Astrocyte of the cerebellum (primary cell): ENCODE measurements around the gene ALDH1A1.

Experiments used
- DNase-seq: peaks from one replicate; pipeline ENCODE4 v3.0.0-alpha.2; 2011; ENCODE audit warnings: low read depth
- H3K4me3 ChIP-seq: 2 replicates; pipeline ENCODE4 v1.5.1; 2011; ENCODE audit warnings: mild to moderate bottlenecking, low read depth, low read length, moderate library complexity
- CTCF ChIP-seq: IDR thresholded peaks from 2 replicates; pipeline ENCODE4 v1.5.1; 2012; ENCODE audit warnings: low read length, low read depth, moderate library complexity, mild to moderate bottlenecking; ENCODE audit errors: missing control alignments
- in situ Hi-C: cut with HindIII; loops from 2 replicates; pipeline ENCODE4 v1.10.0; 2017; ENCODE audit warnings: low sequenced_read_pairs

Gene ALDH1A1

DNA sequence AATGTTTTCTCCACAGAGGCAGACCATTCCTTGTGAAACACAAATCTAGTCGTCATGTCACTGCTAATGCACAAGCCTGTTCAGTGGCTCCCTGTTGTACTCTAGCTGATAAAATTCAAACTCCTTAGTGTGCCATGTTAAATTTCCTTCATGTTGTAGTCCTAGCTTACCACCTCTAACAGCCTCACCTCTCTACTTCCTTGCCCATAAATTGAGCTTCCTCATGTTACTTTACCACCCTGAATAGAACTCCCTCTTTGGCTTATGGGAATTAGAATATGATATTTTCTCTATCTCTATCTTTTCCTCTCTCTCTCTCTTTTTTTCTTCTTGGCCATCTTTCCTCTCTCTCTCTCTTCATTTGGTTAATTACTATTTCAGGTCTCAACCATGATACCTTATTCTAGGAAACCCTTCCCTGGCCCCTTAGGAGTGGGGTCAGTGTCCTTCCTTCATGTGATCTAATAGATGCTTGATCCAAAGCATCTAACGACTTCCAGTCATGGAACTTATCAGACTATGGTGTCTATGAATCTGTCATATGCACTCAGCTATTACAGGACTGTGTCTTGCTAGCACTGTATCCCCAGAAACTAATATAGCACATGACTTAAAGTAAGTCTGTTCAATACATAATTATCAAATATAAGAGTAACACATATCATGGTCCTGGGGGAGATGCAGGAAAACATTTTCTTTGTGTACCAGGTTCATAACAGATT, 31.5 kb upstream of the ALDH1A1 start:
- no peak for DNase-seq
- no peak for TF ChIP-seq CTCF
- H3K4me3 ChIP-seq = no peak overlapping the region
- in situ Hi-C loops = no loop called here

- no peak overlapping the region for H3K4me3 ChIP-seq
- DNase-seq = no peak
- TF ChIP-seq CTCF = no peak
- in situ Hi-C loops = no loop called here
These were observed 30.8 kb upstream of the ALDH1A1 start for GRCh38 chr9:72983512-72984225.

DNA sequence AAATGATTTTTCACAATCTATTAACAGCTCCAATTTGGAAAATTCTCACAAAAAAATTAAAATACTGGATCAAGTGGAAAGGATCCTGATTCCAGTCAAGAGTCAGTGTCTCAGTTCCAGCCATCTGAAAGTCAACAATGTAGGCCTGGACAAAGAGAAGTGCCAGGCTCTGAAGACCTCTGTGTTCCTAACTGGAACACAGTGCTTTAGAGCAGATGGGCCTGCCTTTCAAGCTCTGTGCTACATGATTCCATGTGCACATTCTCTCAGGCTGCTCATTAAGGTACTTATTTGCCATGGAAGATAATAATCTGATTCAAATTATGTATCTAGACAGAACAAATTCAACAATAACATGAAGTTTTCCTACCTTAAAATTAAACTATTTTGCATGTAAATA, 30.2 kb upstream of the ALDH1A1 start:
- DNase-seq = no peak
- no peak for TF ChIP-seq CTCF
- H3K4me3 ChIP-seq = no peak overlapping the region
- in situ Hi-C loops = no loop called here

GRCh38 chr9:72982146-72982799, 29.4 kb upstream of the ALDH1A1 start:
- DNase-seq = no peak
- in situ Hi-C loops = no loop called here
- no peak overlapping the region for H3K4me3 ChIP-seq
- no peak for TF ChIP-seq CTCF

DNA sequence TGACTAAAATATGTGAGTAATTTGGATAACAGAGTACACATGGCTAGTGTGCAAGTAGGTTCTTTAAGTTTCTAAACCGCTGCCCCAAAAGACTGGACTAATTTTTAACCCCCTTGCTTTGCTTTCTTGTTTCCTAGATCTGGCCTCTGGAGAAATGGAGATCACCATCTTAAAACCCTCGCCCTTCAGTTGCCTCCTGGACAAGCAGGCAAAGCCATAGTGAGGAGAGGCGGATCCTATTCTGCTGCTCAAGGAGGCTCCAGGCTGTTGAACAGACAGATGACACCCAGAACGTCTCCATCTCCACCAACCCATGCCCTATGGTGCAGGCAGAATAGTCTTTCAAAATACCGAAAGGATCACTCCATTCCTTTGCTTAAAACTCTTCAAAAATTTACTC, 28.6 kb upstream of the ALDH1A1 start:
- H3K4me3 ChIP-seq = no peak overlapping the region
- in situ Hi-C loops = no loop called here
- no peak for DNase-seq
- TF ChIP-seq CTCF = no peak

- in situ Hi-C loops = no loop called here
- DNase-seq = no peak
- no peak overlapping the region for H3K4me3 ChIP-seq
- TF ChIP-seq CTCF = no peak
These were observed 27.9 kb upstream of the ALDH1A1 start for GRCh38 chr9:72980600-72981265.
